MM.1S (cell line): ENCODE data around the gene COA8.

Experiments
- DNase-seq: peaks from one replicate; pipeline ENCODE4 v3.0.0-alpha.2; 2015
- H2AFZ ChIP-seq: fragments of 300-600 bp; sonication (generic); 2 replicates; pipeline ENCODE4 v1.6.0; 2016; ENCODE audit warnings: antibody characterized with exemption, low read length
- H3F3A ChIP-seq: fragments of 300-600 bp; sonication (generic); 2 replicates; pipeline ENCODE4 v1.6.1; 2016; ENCODE audit warnings: mild to moderate bottlenecking, antibody characterized with exemption, low read length, moderate library complexity, mixed read lengths; ENCODE audit not compliant: insufficient read depth
- H3K27ac ChIP-seq: fragments of 300-600 bp; sonication (generic); 2 replicates; pipeline ENCODE4 v1.5.1; 2016; ENCODE audit warnings: mild to moderate bottlenecking, low read length
- H3K27me3 ChIP-seq: fragments of 300-600 bp; sonication (generic); replicated peaks from 2 replicates; pipeline ENCODE4 v1.6.0; 2016; ENCODE audit warnings: low read length; ENCODE audit not compliant: insufficient read depth
- H3K36me3 ChIP-seq: fragments of 300-600 bp; sonication (generic); replicated peaks from 2 replicates; pipeline ENCODE4 v1.6.1; 2016; ENCODE audit warnings: mild to moderate bottlenecking, low read length, mixed read lengths; ENCODE audit not compliant: insufficient read depth
- H3K4me1 ChIP-seq: fragments of 300-600 bp; sonication (generic); 2 replicates; pipeline ENCODE4 v1.6.1; 2016; ENCODE audit warnings: low read length, mixed read lengths
- H3K4me2 ChIP-seq: fragments of 300-600 bp; sonication (generic); 2 replicates; pipeline ENCODE4 v1.6.0; 2016; ENCODE audit warnings: low read depth, low read length
- H3K4me3 ChIP-seq: fragments of 300-600 bp; sonication (generic); 2 replicates; pipeline ENCODE4 v1.5.1; 2016; ENCODE audit warnings: low read length, mixed read lengths
- H3K79me2 ChIP-seq: fragments of 300-600 bp; sonication (generic); 2 replicates; pipeline ENCODE4 v1.6.1; 2016; ENCODE audit warnings: mixed run types, low read length, mixed read lengths
- H3K9ac ChIP-seq: fragments of 300-600 bp; sonication (generic); 2 replicates; pipeline ENCODE4 v1.6.1; 2016; ENCODE audit warnings: low read length, mixed read lengths
- H3K9me2 ChIP-seq: fragments of 300-600 bp; sonication (generic); replicated peaks from 2 replicates; pipeline ENCODE4 v1.6.1; 2016; ENCODE audit warnings: mild to moderate bottlenecking, low read length, mixed read lengths; ENCODE audit not compliant: insufficient read depth
- H3K9me3 ChIP-seq: fragments of 300-600 bp; sonication (generic); replicated peaks from 2 replicates; pipeline ENCODE4 v1.6.1; 2016; ENCODE audit warnings: mild to moderate bottlenecking, low read length, mixed read lengths; ENCODE audit not compliant: insufficient read depth
- H4K20me1 ChIP-seq: fragments of 300-600 bp; sonication (generic); 2 replicates; pipeline ENCODE4 v1.6.1; 2016; ENCODE audit warnings: mild to moderate bottlenecking, low read length, moderate library complexity, mixed read lengths; ENCODE audit not compliant: insufficient read depth
- CTCF ChIP-seq: fragments of 300-600 bp; sonication (generic); IDR thresholded peaks from 2 replicates; pipeline ENCODE4 v1.5.1; 2016; ENCODE audit warnings: antibody characterized with exemption, low read length, mixed read lengths
- EZH2 ChIP-seq: fragments of 300-600 bp; sonication (generic); optimal IDR thresholded peaks from 2 replicates; pipeline ENCODE3; 2017; ENCODE audit warnings: low read depth, mild to moderate bottlenecking, antibody characterized with exemption, low read length, mixed read lengths
- EZH2phosphoT487 ChIP-seq: fragments of 300-600 bp; sonication (generic); IDR thresholded peaks from 2 replicates; pipeline ENCODE4 v1.6.1; 2018; ENCODE audit warnings: antibody characterized with exemption, low read length

The COA8 gene

GRCh38 chr14:103536693-103537092 is 26.1 kb upstream of the COA8 start:
- Histone ChIP-seq H3K4me3 (no peak overlapping the region), H3K36me3 (no peaks in the 10 kb centered on the region), H3K9ac (no peak overlapping the region), H3F3A (no peaks in the 10 kb centered on the region), H3K9me3 (no peaks in the 10 kb centered on the region), H3K4me2 (no peak overlapping the region), H3K27ac (no peak overlapping the region), H2AFZ (no peak overlapping the region), H4K20me1 (no peaks in the 10 kb centered on the region), H3K9me2 (no peaks in the 10 kb centered on the region), H3K4me1 (no peaks in the 10 kb centered on the region), H3K27me3 (no peaks in the 10 kb centered on the region), H3K79me2 (no peaks in the 10 kb centered on the region)
- no peak for DNase-seq
- no peak for TF ChIP-seq EZH2phosphoT487
- TF ChIP-seq EZH2 = no peak
- TF ChIP-seq CTCF = no peak

- TF ChIP-seq EZH2 = no peak
- TF ChIP-seq CTCF = no peak
- TF ChIP-seq EZH2phosphoT487 = no peak
- Histone ChIP-seq H3K9me3 (no peaks in the 10 kb centered on the region), H4K20me1 (no peaks in the 10 kb centered on the region), H3K4me1 (no peaks in the 10 kb centered on the region), H3K27me3 (no peaks in the 10 kb centered on the region), H3K9ac (no peak overlapping the region), H3K79me2 (no peaks in the 10 kb centered on the region), H2AFZ (no peak overlapping the region), H3F3A (no peaks in the 10 kb centered on the region), H3K4me3 (no peak overlapping the region), H3K27ac (no peak overlapping the region), H3K36me3 (no peaks in the 10 kb centered on the region), H3K9me2 (no peaks in the 10 kb centered on the region), H3K4me2 (no peak overlapping the region)
- DNase-seq = no peak
Measured at GRCh38 chr14:103537175-103537990, 25.4 kb upstream of the COA8 start.

- TF ChIP-seq CTCF (no peak), EZH2phosphoT487 (no peak), EZH2 (no peak)
- Histone ChIP-seq H3K79me2 (no peaks in the 10 kb centered on the region), H3K9me2 (no peaks in the 10 kb centered on the region), H2AFZ (no peak overlapping the region), H3K36me3 (no peaks in the 10 kb centered on the region), H3K9ac (no peak overlapping the region), H3K4me2 (no peak overlapping the region), H3K9me3 (no peaks in the 10 kb centered on the region), H3K27me3 (no peaks in the 10 kb centered on the region), H3K4me1 (no peaks in the 10 kb centered on the region), H4K20me1 (no peaks in the 10 kb centered on the region), H3K27ac (no peak overlapping the region), H3F3A (no peaks in the 10 kb centered on the region), H3K4me3 (no peak overlapping the region)
- no peak for DNase-seq
Measured at GRCh38 chr14:103538291-103539055, 24.3 kb upstream of the COA8 start.
